HepG2 (cell line): ENCODE measurements around the gene TUBGCP6. TPM values are rescaled to one million over a fixed set of nuclear protein-coding genes. Genes with fewer than 3 reads are reported as not detected.

ENCODE experiments used
- ATAC-seq: fragments of 200-7000 bp; cut with Tn5 transposase; 3 replicates; pipeline ENCODE4 v1.9.1; 2020; ENCODE audit warnings: mild to moderate bottlenecking, moderate library complexity
- BruUV-seq: library from RNA; stranded (reverse); fragments of 400-500 nt; replicated peaks from 2 replicates; lab custom pipeline; 2021; lab: Mats Ljungman, UMichigan
- CTCF ChIA-PET: fragments of 300-600 bp; formaldehyde crosslinking; extraction: SDS; loops from one replicate; lab custom pipeline; 2021; ENCODE audit warnings: low total read pairs, inconsistent platforms, low intra/inter-chr PET ratio; lab: Yijun Ruan, JAX
- POLR2A ChIA-PET: fragments of 350-600 bp; sonication (Branson Sonifier 250); formaldehyde crosslinking; loops from one replicate; lab custom pipeline; 2020; ENCODE audit warnings: antibody characterized with exemption, inconsistent platforms; lab: Yijun Ruan, JAX
- DNase-seq: peaks from one replicate; pipeline ENCODE4 v3.0.0-alpha.2; 2015; ENCODE audit warnings: low spot score
- FAIRE-seq: peaks from 3 replicates; lab custom pipeline; 2011; peaks lifted over from hg19 to GRCh38; lab: Jason Lieb, UNC
- H2AFZ ChIP-seq: one replicate; pipeline ENCODE4 v1.6.1; 2011; ENCODE audit warnings: low read length, inconsistent platforms
- H3K27ac ChIP-seq: fragments of 300-600 bp; 3 replicates; pipeline ENCODE4 v1.8.0; 2011; ENCODE audit warnings: mixed run types, mild to moderate bottlenecking, mixed read lengths, low read length, inconsistent platforms; ENCODE audit not compliant: insufficient read depth; ENCODE audit errors: extremely low read length
- H3K27me3 ChIP-seq, 2 experiments: fragments of 200-600 bp in 1 of 2; 2 replicates in 1 of 2; 3 replicates in 1 of 2; pipeline versions ENCODE4 v1.6.0 to v1.8.0; 2011; ENCODE audit warnings: low read length in 2 of 2, mild to moderate bottlenecking in 2 of 2, moderate library complexity in 2 of 2, inconsistent platforms in 1 of 2; ENCODE audit not compliant: insufficient read depth in 2 of 2, control insufficient read depth in 1 of 2
- H3K36me3 ChIP-seq, 2 experiments: fragments of 200-600 bp in 1 of 2; replicated peaks in 1 of 2; 2 replicates in 1 of 2; 3 replicates in 1 of 2; pipeline versions ENCODE4 v1.5.1 to v1.8.0; 2011; ENCODE audit warnings: low read length in 2 of 2, inconsistent platforms in 1 of 2; ENCODE audit not compliant: insufficient read depth in 2 of 2, control insufficient read depth in 1 of 2
- H3K4me1 ChIP-seq: 2 replicates; pipeline ENCODE4 v1.5.1; 2012; ENCODE audit warnings: low read length, inconsistent platforms; ENCODE audit not compliant: insufficient read depth
- H3K4me2 ChIP-seq: 2 replicates; pipeline ENCODE4 v1.6.0; 2011; ENCODE audit warnings: low read depth, low read length, inconsistent platforms
- H3K4me3 ChIP-seq, 3 experiments: fragments of 200-600 bp in 1 of 3; sonication (generic), shearing (Covaris generic) in 1 of 3; replicated peaks in 1 of 3; 2 replicates each; pipeline ENCODE4 v1.5.1; 2011 to 2016; ENCODE audit warnings: low read length in 3 of 3, inconsistent platforms in 2 of 3, low read depth in 2 of 3, mild to moderate bottlenecking in 2 of 3, control low read depth in 1 of 3, mixed read lengths in 1 of 3; ENCODE audit not compliant: insufficient read depth in 1 of 3
- H3K79me2 ChIP-seq: one replicate; pipeline ENCODE4 v1.6.1; 2011; ENCODE audit warnings: low read length, inconsistent platforms; ENCODE audit not compliant: insufficient read depth
- H3K9ac ChIP-seq: 2 replicates; pipeline ENCODE4 v1.6.0; 2011; ENCODE audit warnings: mild to moderate bottlenecking, low read depth, low read length, inconsistent platforms; ENCODE audit not compliant: insufficient read depth
- H3K9me3 ChIP-seq: 2 replicates; pipeline ENCODE4 v1.5.1; 2012; ENCODE audit warnings: mild to moderate bottlenecking, low read length
- H4K20me1 ChIP-seq: 2 replicates; pipeline ENCODE4 v1.6.0; 2011; ENCODE audit warnings: inconsistent platforms, mild to moderate bottlenecking, low read length, moderate library complexity; ENCODE audit not compliant: insufficient read depth
- PATZ1 ChIP-seq: sonication (generic); formaldehyde crosslinking; IDR thresholded peaks from 2 replicates; pipeline ENCODE4 v1.4.0; 2020; ENCODE audit warnings: missing genetic modification reagents
- ZMAT5 ChIP-seq: sonication (generic); formaldehyde crosslinking; IDR thresholded peaks from 2 replicates; pipeline ENCODE4 v1.5.0; 2020; ENCODE audit warnings: mild to moderate bottlenecking, low read depth, missing genetic modification reagents, borderline replicate concordance
- ZNF224 ChIP-seq: sonication (generic); formaldehyde crosslinking; IDR thresholded peaks from 2 replicates; pipeline ENCODE4 v1.5.0; 2020; ENCODE audit warnings: mild to moderate bottlenecking, missing genetic modification reagents
- ZNF766 ChIP-seq: sonication (generic); formaldehyde crosslinking; IDR thresholded peaks from 2 replicates; pipeline ENCODE4 v1.5.0; 2020; ENCODE audit warnings: missing genetic modification reagents, borderline replicate concordance
- ZNF770 ChIP-seq: sonication (generic); formaldehyde crosslinking; IDR thresholded peaks from 2 replicates; pipeline ENCODE4 v1.5.0; 2020; ENCODE audit warnings: mild to moderate bottlenecking, missing genetic modification reagents
- WGBS: methylation state at CpG from one replicate; pipeline ENCODE4 v1.1.6; 2017; ENCODE audit warnings: low lambda C conversion rate; 5-methylcytosine and 5-hydroxymethylcytosine counted together
- in situ Hi-C: cut with HindIII; loops from 2 replicates; pipeline ENCODE4 v1.10.0; 2017; ENCODE audit warnings: low pct_unique_long_range_greater_than_20kb; ENCODE audit not compliant: extremely low pct_ligation_motif_present
- intact Hi-C: fragments of 100-400 bp; cut with micrococcal nuclease; formaldehyde crosslinking; loops from one replicate; pipeline ENCODE4 v1.10.0; 2022; ENCODE audit not compliant: unreplicated experiment
- polyA plus RNA-seq, 8 experiments: library from polyadenylated mRNA; depleted of rRNA in 3 of 8; stranded (reverse) in 7 of 8; unstranded in 1 of 8; fragments of >200 nt; fragmentation: Illumina TruSeq in 4 of 8; extraction: Trizol in 4 of 8; gene quantifications; 2 replicates each; pipeline versions ENCODE4 v1.2.1 to v1.2.3, GENCODE V29; 2011 to 2016; ENCODE audit warnings: low read depth in 4 of 8, missing spikeins in 1 of 8, mixed read lengths in 1 of 8; ENCODE audit not compliant: insufficient read depth in 1 of 8
- total RNA-seq, 5 experiments: library from RNA; depleted of rRNA; stranded (reverse); fragments of >200 nt; fragmentation: Illumina TruSeq; extraction: Trizol; gene quantifications; 2 replicates each; pipeline ENCODE4 v1.2.3, GENCODE V29; 2016; ENCODE audit warnings: low read depth in 1 of 5

Gene TUBGCP6
- total and polyA plus RNA-seq, 2 of the 13 experiments (the other 11 are each of a cell fraction or from before 2014, with no cell fraction given) = 14.6 to 15.7 TPM

GRCh38 chr22:50180727-50181521 is 63.9 kb downstream of the TUBGCP6 start:
- Histone ChIP-seq H3K27me3 (no peaks in the 10 kb centered on the region; a peak in 1 of 5 replicates), H4K20me1 (no peaks in the 10 kb centered on the region), H3K4me2 (no peak overlapping the region), H3K27ac (no peak overlapping the region), H3K79me2 (no peaks in the 10 kb centered on the region), H3K4me1 (peaks cover 31% of the 10 kb centered on the region), H3K36me3 (no peaks in the 10 kb centered on the region), H3K9me3 (no peaks in the 10 kb centered on the region), H2AFZ (no peak overlapping the region)
- no TSS peak for BruUV-seq
- ChIA-PET POLR2A (no interaction called here), CTCF (no interaction called here)
- DNase-seq = no peak
- intact Hi-C loops = no loop called here
- TF ChIP-seq ZNF224 = no peak
- no peak for TF ChIP-seq PATZ1 (CRISPR knock-in tag)
- no peak for TF ChIP-seq ZMAT5
- TF ChIP-seq ZNF770 (CRISPR knock-in tag) = peak; percentile 29; the same call in 1 of the 2 replicates
- TF ChIP-seq ZNF766 (CRISPR knock-in tag) = no peak
- TF ChIP-seq, all 625 proteins: peak for 1
- no peak overlapping the region for H3K9ac ChIP-seq
- in situ Hi-C loops = no loop called here
- FAIRE-seq (no peak), ATAC-seq (no peak)
- 84% methylated on average over 15 of the region's 27 CpGs for WGBS
- no peak overlapping the region for H3K4me3 ChIP-seq
